ENCODE data around the gene PODXL. TPM values are rescaled to one million over a fixed set of nuclear protein-coding genes. Genes with fewer than 3 reads are reported as not detected.
"Not testable (repeated sequence)": the region's sequence is repeated elsewhere in the genome, so short reads cannot be mapped to it uniquely, and the experiment has no call there.

Gene PODXL
- total RNA-seq, 1 donor from 2014 or later, result 160 TPM

- Histone ChIP-seq H3K4me3 (ENCODE audit: low read depth, low read length) (no peak overlapping the region), H3K27me3 (ENCODE audit: control insufficient read depth, insufficient read depth, low read length) (no peaks in the 10 kb centered on the region), H3K36me3 (ENCODE audit: control insufficient read depth, insufficient read depth, low read length) (no peaks in the 10 kb centered on the region)
- no peak for DNase-seq (ENCODE audit: low read depth)
- TF ChIP-seq, protein P1, sequence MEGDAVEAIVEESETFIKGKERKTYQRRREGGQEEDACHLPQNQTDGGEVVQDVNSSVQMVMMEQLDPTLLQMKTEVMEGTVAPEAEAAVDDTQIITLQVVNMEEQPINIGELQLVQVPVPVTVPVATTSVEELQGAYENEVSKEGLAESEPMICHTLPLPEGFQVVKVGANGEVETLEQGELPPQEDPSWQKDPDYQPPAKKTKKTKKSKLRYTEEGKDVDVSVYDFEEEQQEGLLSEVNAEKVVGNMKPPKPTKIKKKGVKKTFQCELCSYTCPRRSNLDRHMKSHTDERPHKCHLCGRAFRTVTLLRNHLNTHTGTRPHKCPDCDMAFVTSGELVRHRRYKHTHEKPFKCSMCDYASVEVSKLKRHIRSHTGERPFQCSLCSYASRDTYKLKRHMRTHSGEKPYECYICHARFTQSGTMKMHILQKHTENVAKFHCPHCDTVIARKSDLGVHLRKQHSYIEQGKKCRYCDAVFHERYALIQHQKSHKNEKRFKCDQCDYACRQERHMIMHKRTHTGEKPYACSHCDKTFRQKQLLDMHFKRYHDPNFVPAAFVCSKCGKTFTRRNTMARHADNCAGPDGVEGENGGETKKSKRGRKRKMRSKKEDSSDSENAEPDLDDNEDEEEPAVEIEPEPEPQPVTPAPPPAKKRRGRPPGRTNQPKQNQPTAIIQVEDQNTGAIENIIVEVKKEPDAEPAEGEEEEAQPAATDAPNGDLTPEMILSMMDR (IDR thresholded peaks at IDR 0.05; ENCODE audit: insufficient read depth, low read length, poor library complexity, severe bottlenecking), result no peak
Measured at GRCh38 chr7:131506597-131506996, 49.8 kb downstream of the PODXL start.

DNA sequence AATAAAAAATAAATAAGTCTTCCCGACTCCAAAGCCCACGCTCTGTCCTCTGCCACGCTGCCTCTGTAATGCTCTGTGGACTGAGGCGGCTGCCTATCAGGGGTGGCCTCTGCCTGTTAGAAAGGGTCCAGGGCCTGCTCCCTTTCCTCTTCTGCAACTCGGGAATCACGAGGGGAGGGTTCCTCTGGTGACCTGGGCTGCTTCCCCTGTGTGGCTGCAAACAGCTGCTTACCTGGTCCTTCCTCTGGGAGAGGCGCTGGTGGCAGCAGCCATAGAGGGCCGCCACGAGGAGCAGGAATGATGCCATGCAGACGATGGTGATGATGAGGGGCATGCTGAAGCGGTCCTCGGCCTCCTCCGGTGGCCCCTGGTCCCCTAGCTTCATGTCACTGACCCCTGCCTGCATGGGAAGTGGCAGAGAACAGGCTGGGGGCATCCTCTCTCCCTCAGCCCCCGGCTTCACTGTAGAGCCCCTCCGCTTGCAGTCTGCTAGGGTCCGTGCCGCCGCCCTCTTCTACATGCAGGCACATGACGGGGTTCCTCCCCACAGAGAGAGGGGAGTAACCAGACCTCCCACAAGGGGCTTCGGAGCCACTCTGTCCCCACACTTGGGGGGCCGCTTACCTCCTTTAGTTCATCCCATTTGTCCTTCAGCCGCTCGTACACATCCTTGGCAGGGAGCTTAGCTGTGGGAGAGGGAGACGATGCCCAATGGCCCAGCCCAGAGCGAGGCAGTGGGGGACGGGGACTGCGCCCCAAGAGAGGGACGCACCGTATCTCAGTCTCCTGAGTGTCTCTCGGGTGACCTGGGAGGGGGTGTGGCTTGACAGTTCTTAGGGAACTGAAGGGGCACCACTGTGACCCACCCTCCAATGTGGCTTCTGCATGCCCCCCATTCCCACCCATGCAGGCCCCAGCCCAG lies 50.5 kb downstream of the PODXL start:
- TF ChIP-seq, protein P1 (IDR thresholded peaks at IDR 0.05; ENCODE audit: insufficient read depth, low read length, poor library complexity, severe bottlenecking), result no peak
- H3K4me3 ChIP-seq (ENCODE audit: low read depth, low read length), result no peak overlapping the region
- H3K36me3 ChIP-seq (ENCODE audit: control insufficient read depth, insufficient read depth, low read length), result no peaks in the 10 kb centered on the region
- no peak for DNase-seq (ENCODE audit: low read depth)
- H3K27me3 ChIP-seq (ENCODE audit: control insufficient read depth, insufficient read depth, low read length), result no peaks in the 10 kb centered on the region

DNA sequence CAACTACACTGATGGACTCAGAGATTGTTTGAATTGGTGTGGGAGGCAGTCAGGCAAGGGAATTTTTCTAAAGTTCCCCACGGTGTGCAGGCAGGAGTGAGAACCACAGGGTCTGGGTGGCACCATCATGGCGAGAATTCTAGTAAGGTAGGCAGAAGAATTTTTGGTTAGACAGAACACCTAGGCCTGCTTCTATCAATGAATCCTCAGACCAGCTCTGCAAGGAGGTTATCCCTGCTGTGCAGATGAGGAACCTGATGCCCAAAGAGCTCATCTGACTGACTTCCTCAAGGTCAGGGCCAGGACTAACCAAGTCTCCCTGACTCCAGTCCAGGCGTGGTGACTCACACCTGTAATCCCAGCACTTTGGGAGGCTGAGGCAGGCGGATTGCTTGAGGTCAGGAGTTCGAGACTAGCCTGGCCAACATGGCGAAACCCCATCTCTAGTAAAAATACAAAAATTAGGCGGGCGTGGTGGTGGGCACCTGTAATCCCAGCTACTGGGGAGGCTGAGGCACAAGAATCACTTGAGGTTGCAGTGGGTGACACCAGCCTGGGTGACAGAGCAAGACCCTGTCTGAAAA lies 51.3 kb downstream of the PODXL start:
- not testable (repeated sequence) for H3K27me3 ChIP-seq (ENCODE audit: control insufficient read depth, insufficient read depth, low read length); H3K36me3 ChIP-seq (ENCODE audit: control insufficient read depth, insufficient read depth, low read length); DNase-seq (ENCODE audit: low read depth); H3K4me3 ChIP-seq (ENCODE audit: low read depth, low read length)

DNA sequence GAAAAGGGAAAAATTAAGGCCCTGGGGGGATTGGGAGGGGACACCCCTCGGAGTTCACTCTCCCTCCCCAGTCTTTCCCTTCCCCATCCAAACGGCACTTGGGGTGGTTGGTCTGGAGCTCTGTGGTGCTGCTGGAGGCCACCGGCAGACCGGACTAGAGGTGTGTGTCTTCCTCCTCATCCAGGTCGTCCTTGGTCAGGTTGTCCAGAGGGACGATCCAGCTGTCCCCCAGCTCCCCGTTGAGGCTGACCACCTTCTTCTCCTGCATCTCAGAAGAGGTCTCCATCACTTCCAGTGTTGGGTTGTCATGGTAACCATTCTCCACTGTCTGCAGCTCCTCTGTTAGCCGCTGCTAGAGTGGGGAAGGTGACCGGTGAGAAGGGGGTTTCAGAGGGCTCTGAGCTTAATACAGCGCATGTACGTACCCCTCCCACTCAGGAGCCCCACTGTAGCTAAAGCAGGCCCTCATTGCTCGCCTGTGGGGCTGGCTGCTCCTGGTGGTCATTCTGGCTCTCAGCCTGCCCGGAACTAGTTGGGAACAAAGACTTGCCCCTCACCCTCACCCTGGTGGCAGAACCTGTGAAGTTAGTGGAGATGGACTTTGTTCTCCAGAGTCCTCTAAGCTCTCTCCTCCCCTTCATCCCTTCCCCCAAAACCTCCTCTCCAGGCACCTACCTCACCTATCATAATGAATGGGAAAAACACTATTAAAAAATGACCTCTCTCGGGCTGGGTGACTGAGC lies 52.1 kb downstream of the PODXL start:
- no peak for DNase-seq (ENCODE audit: low read depth)
- Histone ChIP-seq H3K4me3 (ENCODE audit: low read depth, low read length) (no peak overlapping the region), H3K36me3 (ENCODE audit: control insufficient read depth, insufficient read depth, low read length) (no peaks in the 10 kb centered on the region), H3K27me3 (ENCODE audit: control insufficient read depth, insufficient read depth, low read length) (no peaks in the 10 kb centered on the region)
- TF ChIP-seq, protein P1 (IDR thresholded peaks at IDR 0.05; ENCODE audit: insufficient read depth, low read length, poor library complexity, severe bottlenecking), result no peak

DNA sequence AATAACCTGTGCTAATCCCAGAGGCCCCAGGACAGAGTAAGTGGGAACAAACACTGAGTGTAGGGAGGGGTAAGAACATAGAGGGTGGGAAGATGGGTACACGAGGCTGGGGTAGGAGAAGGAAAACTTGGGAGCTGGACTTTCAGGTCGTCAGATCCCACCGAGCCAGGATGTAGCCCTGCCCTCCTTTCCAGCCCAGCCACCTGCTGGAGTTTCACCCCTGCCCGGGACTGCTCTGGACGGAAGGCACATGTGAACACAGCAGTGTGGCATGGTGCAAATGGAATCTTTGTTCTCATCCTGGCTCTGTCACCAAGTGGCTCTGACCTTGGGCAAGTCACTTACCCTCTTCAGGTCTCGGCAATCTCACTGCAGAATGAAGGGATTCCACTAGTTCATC lies 52.8 kb downstream of the PODXL start:
- H3K27me3 ChIP-seq (ENCODE audit: control insufficient read depth, insufficient read depth, low read length), result no peaks in the 10 kb centered on the region
- H3K4me3 ChIP-seq (ENCODE audit: low read depth, low read length), result no peak overlapping the region
- no peaks in the 10 kb centered on the region for H3K36me3 ChIP-seq (ENCODE audit: control insufficient read depth, insufficient read depth, low read length)
- no peak for DNase-seq (ENCODE audit: low read depth)
- TF ChIP-seq, protein P1 (IDR thresholded peaks at IDR 0.05; ENCODE audit: insufficient read depth, low read length, poor library complexity, severe bottlenecking), result no peak

Data from kidney epithelial cell (primary cell).